HepG2 (cell line): ENCODE data around the gene ZNF839. TPM values are rescaled to one million over a fixed set of nuclear protein-coding genes. Genes with fewer than 3 reads are reported as not detected.

Experiments
- ATAC-seq: fragments of 200-7000 bp; cut with Tn5 transposase; 3 replicates; pipeline ENCODE4 v1.9.1; 2020; ENCODE audit warnings: mild to moderate bottlenecking, moderate library complexity
- BruUV-seq: library from RNA; stranded (reverse); fragments of 400-500 nt; replicated peaks from 2 replicates; lab custom pipeline; 2021; lab: Mats Ljungman, UMichigan
- CTCF ChIA-PET: fragments of 300-600 bp; formaldehyde crosslinking; extraction: SDS; loops from one replicate; lab custom pipeline; 2021; ENCODE audit warnings: low total read pairs, inconsistent platforms, low intra/inter-chr PET ratio; lab: Yijun Ruan, JAX
- POLR2A ChIA-PET: fragments of 350-600 bp; sonication (Branson Sonifier 250); formaldehyde crosslinking; loops from one replicate; lab custom pipeline; 2020; ENCODE audit warnings: antibody characterized with exemption, inconsistent platforms; lab: Yijun Ruan, JAX
- DNase-seq: peaks from one replicate; pipeline ENCODE4 v3.0.0-alpha.2; 2015; ENCODE audit warnings: low spot score
- FAIRE-seq: peaks from 3 replicates; lab custom pipeline; 2011; peaks lifted over from hg19 to GRCh38; lab: Jason Lieb, UNC
- H2AFZ ChIP-seq: one replicate; pipeline ENCODE4 v1.6.1; 2011; ENCODE audit warnings: low read length, inconsistent platforms
- H3K27ac ChIP-seq: fragments of 300-600 bp; 3 replicates; pipeline ENCODE4 v1.8.0; 2011; ENCODE audit warnings: mixed run types, mild to moderate bottlenecking, mixed read lengths, low read length, inconsistent platforms; ENCODE audit not compliant: insufficient read depth; ENCODE audit errors: extremely low read length
- H3K27me3 ChIP-seq, 2 experiments: fragments of 200-600 bp in 1 of 2; 2 replicates in 1 of 2; 3 replicates in 1 of 2; pipeline versions ENCODE4 v1.6.0 to v1.8.0; 2011; ENCODE audit warnings: low read length in 2 of 2, mild to moderate bottlenecking in 2 of 2, moderate library complexity in 2 of 2, inconsistent platforms in 1 of 2; ENCODE audit not compliant: insufficient read depth in 2 of 2, control insufficient read depth in 1 of 2
- H3K36me3 ChIP-seq, 2 experiments: fragments of 200-600 bp in 1 of 2; replicated peaks in 1 of 2; 2 replicates in 1 of 2; 3 replicates in 1 of 2; pipeline versions ENCODE4 v1.5.1 to v1.8.0; 2011; ENCODE audit warnings: low read length in 2 of 2, inconsistent platforms in 1 of 2; ENCODE audit not compliant: insufficient read depth in 2 of 2, control insufficient read depth in 1 of 2
- H3K4me1 ChIP-seq: 2 replicates; pipeline ENCODE4 v1.5.1; 2012; ENCODE audit warnings: low read length, inconsistent platforms; ENCODE audit not compliant: insufficient read depth
- H3K4me2 ChIP-seq: 2 replicates; pipeline ENCODE4 v1.6.0; 2011; ENCODE audit warnings: low read depth, low read length, inconsistent platforms
- H3K4me3 ChIP-seq, 3 experiments: fragments of 200-600 bp in 1 of 3; sonication (generic), shearing (Covaris generic) in 1 of 3; replicated peaks in 1 of 3; 2 replicates each; pipeline ENCODE4 v1.5.1; 2011 to 2016; ENCODE audit warnings: low read length in 3 of 3, inconsistent platforms in 2 of 3, low read depth in 2 of 3, mild to moderate bottlenecking in 2 of 3, control low read depth in 1 of 3, mixed read lengths in 1 of 3; ENCODE audit not compliant: insufficient read depth in 1 of 3
- H3K79me2 ChIP-seq: one replicate; pipeline ENCODE4 v1.6.1; 2011; ENCODE audit warnings: low read length, inconsistent platforms; ENCODE audit not compliant: insufficient read depth
- H3K9ac ChIP-seq: 2 replicates; pipeline ENCODE4 v1.6.0; 2011; ENCODE audit warnings: mild to moderate bottlenecking, low read depth, low read length, inconsistent platforms; ENCODE audit not compliant: insufficient read depth
- H3K9me3 ChIP-seq: 2 replicates; pipeline ENCODE4 v1.5.1; 2012; ENCODE audit warnings: mild to moderate bottlenecking, low read length
- H4K20me1 ChIP-seq: 2 replicates; pipeline ENCODE4 v1.6.0; 2011; ENCODE audit warnings: inconsistent platforms, mild to moderate bottlenecking, low read length, moderate library complexity; ENCODE audit not compliant: insufficient read depth
- HMGA1 ChIP-seq: sonication (generic); formaldehyde crosslinking; conservative IDR thresholded peaks from 2 replicates; pipeline ENCODE4 v1.4.0; 2020; ENCODE audit warnings: missing genetic modification reagents
- ZNF253 ChIP-seq: sonication (generic); formaldehyde crosslinking; IDR thresholded peaks from 2 replicates; pipeline ENCODE4 v1.8.0; 2022; ENCODE audit warnings: mild to moderate bottlenecking, missing genetic modification reagents, borderline replicate concordance
- WGBS: methylation state at CpG from one replicate; pipeline ENCODE4 v1.1.6; 2017; ENCODE audit warnings: low lambda C conversion rate; 5-methylcytosine and 5-hydroxymethylcytosine counted together
- in situ Hi-C: cut with HindIII; loops from 2 replicates; pipeline ENCODE4 v1.10.0; 2017; ENCODE audit warnings: low pct_unique_long_range_greater_than_20kb; ENCODE audit not compliant: extremely low pct_ligation_motif_present
- intact Hi-C: fragments of 100-400 bp; cut with micrococcal nuclease; formaldehyde crosslinking; loops from one replicate; pipeline ENCODE4 v1.10.0; 2022; ENCODE audit not compliant: unreplicated experiment
- polyA plus RNA-seq, 8 experiments: library from polyadenylated mRNA; depleted of rRNA in 3 of 8; stranded (reverse) in 7 of 8; unstranded in 1 of 8; fragments of >200 nt; fragmentation: Illumina TruSeq in 4 of 8; extraction: Trizol in 4 of 8; gene quantifications; 2 replicates each; pipeline versions ENCODE4 v1.2.1 to v1.2.3, GENCODE V29; 2011 to 2016; ENCODE audit warnings: low read depth in 4 of 8, missing spikeins in 1 of 8, mixed read lengths in 1 of 8; ENCODE audit not compliant: insufficient read depth in 1 of 8
- total RNA-seq, 5 experiments: library from RNA; depleted of rRNA; stranded (reverse); fragments of >200 nt; fragmentation: Illumina TruSeq; extraction: Trizol; gene quantifications; 2 replicates each; pipeline ENCODE4 v1.2.3, GENCODE V29; 2016; ENCODE audit warnings: low read depth in 1 of 5
- TF ChIP-seq, protein P1 (sequence below): sonication (generic); formaldehyde crosslinking; IDR thresholded peaks from 2 replicates; pipeline ENCODE4 v1.4.0; 2020; ENCODE audit warnings: missing genetic modification reagents
- TF ChIP-seq, protein P2 (sequence below): IDR thresholded peaks from 2 replicates; pipeline ENCODE4 v1.6.1; 2016; ENCODE audit warnings: missing compliant biosample characterization, missing genetic modification reagents, borderline replicate concordance
- TF ChIP-seq, protein P3 (sequence below): sonication (generic); formaldehyde crosslinking; IDR thresholded peaks from 2 replicates; pipeline ENCODE4 v1.8.0; 2022; ENCODE audit warnings: missing genetic modification reagents, mild to moderate bottlenecking, moderate library complexity, borderline replicate concordance

ZNF839 gene
- total and polyA plus RNA-seq, 2 of the 13 experiments (the other 11 are each of a cell fraction or from before 2014, with no cell fraction given): 11.1 to 12.8 TPM

DNA sequence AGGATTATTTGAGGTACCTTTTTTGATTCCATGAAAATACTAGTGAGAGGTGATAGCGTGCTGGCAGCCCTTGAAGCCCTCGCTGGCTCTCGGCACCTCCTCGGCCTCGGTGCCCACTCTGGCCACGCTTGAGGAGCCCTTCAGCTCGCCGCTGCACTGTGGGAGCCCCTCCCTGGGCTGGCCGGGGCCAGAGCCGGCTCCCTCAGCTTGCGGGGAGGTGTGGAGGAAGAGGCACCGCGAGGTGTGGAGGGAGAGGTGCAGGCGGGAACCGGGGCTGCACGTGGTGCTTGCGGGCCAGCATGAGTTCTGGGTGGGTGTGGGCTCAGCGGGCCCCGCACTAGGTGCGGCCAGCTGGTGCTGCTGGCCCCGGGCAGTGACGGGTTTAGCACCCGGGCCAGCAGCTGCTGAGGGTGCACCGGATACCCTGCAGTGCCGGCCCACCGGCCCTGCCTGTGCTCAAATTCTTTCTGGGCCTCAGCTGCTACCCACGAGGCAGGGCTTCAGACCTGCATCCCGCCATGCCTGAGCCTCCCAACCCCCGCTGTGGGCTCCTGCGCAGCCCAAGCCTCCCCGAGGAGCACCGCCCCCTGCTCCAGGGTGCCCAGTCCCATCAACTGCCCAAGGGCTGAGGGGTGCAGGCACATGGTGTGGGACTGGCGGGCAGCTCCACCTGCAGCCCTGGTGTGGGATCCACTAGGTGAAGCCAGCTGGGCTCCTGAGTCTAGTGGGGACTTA, 21.9 kb upstream of the ZNF839 start:
- H3K4me3 ChIP-seq: no peak overlapping the region
- no peak overlapping the region for H2AFZ ChIP-seq
- H3K9ac ChIP-seq: no peak overlapping the region
- H3K4me2 ChIP-seq: no peak overlapping the region
- in situ Hi-C loops: no loop called here
- DNase-seq: no peak
- FAIRE-seq: no peak
- TF ChIP-seq ZNF253 (CRISPR knock-in tag): no peak
- TF ChIP-seq, protein P1, sequence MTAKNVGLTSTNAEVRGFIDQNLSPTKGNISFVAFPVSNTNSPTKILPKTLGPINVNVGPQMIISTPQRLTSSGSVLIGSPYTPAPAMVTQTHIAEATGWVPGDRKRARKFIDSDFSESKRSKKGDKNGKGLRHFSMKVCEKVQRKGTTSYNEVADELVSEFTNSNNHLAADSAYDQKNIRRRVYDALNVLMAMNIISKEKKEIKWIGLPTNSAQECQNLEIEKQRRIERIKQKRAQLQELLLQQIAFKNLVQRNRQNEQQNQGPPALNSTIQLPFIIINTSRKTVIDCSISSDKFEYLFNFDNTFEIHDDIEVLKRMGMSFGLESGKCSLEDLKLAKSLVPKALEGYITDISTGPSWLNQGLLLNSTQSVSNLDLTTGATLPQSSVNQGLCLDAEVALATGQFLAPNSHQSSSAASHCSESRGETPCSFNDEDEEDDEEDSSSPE (CRISPR knock-in tag): no peak
- TF ChIP-seq, protein P2, sequence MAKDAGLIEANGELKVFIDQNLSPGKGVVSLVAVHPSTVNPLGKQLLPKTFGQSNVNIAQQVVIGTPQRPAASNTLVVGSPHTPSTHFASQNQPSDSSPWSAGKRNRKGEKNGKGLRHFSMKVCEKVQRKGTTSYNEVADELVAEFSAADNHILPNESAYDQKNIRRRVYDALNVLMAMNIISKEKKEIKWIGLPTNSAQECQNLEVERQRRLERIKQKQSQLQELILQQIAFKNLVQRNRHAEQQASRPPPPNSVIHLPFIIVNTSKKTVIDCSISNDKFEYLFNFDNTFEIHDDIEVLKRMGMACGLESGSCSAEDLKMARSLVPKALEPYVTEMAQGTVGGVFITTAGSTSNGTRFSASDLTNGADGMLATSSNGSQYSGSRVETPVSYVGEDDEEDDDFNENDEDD: no peak
- no peak for TF ChIP-seq HMGA1 (CRISPR knock-in tag)
- TF ChIP-seq, protein P3, sequence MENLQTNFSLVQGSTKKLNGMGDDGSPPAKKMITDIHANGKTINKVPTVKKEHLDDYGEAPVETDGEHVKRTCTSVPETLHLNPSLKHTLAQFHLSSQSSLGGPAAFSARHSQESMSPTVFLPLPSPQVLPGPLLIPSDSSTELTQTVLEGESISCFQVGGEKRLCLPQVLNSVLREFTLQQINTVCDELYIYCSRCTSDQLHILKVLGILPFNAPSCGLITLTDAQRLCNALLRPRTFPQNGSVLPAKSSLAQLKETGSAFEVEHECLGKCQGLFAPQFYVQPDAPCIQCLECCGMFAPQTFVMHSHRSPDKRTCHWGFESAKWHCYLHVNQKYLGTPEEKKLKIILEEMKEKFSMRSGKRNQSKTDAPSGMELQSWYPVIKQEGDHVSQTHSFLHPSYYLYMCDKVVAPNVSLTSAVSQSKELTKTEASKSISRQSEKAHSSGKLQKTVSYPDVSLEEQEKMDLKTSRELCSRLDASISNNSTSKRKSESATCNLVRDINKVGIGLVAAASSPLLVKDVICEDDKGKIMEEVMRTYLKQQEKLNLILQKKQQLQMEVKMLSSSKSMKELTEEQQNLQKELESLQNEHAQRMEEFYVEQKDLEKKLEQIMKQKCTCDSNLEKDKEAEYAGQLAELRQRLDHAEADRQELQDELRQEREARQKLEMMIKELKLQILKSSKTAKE: no peak
- intact Hi-C loops: no loop called here
- H3K9me3 ChIP-seq: no peaks in the 10 kb centered on the region
- WGBS: 97% methylated on average over 20 of the region's 33 CpGs
- BruUV-seq: no TSS peak
- H3K79me2 ChIP-seq: no peaks in the 10 kb centered on the region
- CTCF ChIA-PET: no interaction called here
- H3K27ac ChIP-seq: no peak overlapping the region
- no peaks in the 10 kb centered on the region for H3K27me3 ChIP-seq
- ATAC-seq: no peak
- H3K36me3 ChIP-seq: no peaks in the 10 kb centered on the region
- H3K4me1 ChIP-seq: peaks cover 7% of the 10 kb centered on the region; the same call in 1 of the 2 replicates
- no peaks in the 10 kb centered on the region for H4K20me1 ChIP-seq
- POLR2A ChIA-PET: no interaction called here
